CD4-positive, alpha-beta T cell (primary cell): ENCODE data around the gene CYB561. TPM values are rescaled to one million over a fixed set of nuclear protein-coding genes. Genes with fewer than 3 reads are reported as not detected.

Source experiments
- ATAC-seq: fragments of 200-7000 bp; cut with Tn5 transposase; one replicate; pipeline ENCODE4 v1.10.0; 2022; ENCODE audit warnings: mild to moderate bottlenecking; ENCODE audit not compliant: poor library complexity
- CTCF ChIA-PET: fragments of 350-600 bp; sonication (Branson Sonifier 250); formaldehyde crosslinking; loops from one replicate; lab custom pipeline; 2021; ENCODE audit warnings: antibody characterized with exemption, inconsistent platforms; lab: Charles Lee
- POLR2A ChIA-PET: fragments of 350-600 bp; sonication (Branson Sonifier 250); formaldehyde crosslinking; loops from one replicate; lab custom pipeline; 2021; ENCODE audit warnings: antibody characterized with exemption, inconsistent platforms; lab: Charles Lee
- DNase-seq, 14 experiments: peaks; one replicate each; pipeline ENCODE4 v3.0.0-alpha.2; 2013 to 2020; ENCODE audit warnings: mixed read lengths in 2 of 14
- H3K27ac ChIP-seq, 2 donors: one replicate each; pipeline versions ENCODE4 v1.5.1 to v1.7.0; 2013; ENCODE audit warnings: low read length in 2 of 2, low read depth in 1 of 2, mild to moderate bottlenecking in 1 of 2
- H3K27me3 ChIP-seq, 2 experiments: 1 replicate in 1 of 2; 2 replicates in 1 of 2; pipeline versions ENCODE4 v1.6.1 to v1.7.0; 2013; ENCODE audit warnings: low read length in 2 of 2, control low read depth in 1 of 2, mild to moderate bottlenecking in 1 of 2, moderate library complexity in 1 of 2; ENCODE audit not compliant: insufficient read depth in 2 of 2, control insufficient read depth in 1 of 2
- H3K36me3 ChIP-seq: one replicate; pipeline ENCODE4 v1.6.1; 2013; ENCODE audit warnings: low read length, control low read depth; ENCODE audit not compliant: insufficient read depth
- H3K4me1 ChIP-seq: one replicate; pipeline ENCODE4 v1.6.1; 2013; ENCODE audit warnings: low read length, control low read depth; ENCODE audit not compliant: insufficient read depth
- H3K4me3 ChIP-seq: one replicate; pipeline ENCODE4 v1.5.1; 2013; ENCODE audit warnings: mild to moderate bottlenecking, low read length, moderate library complexity
- H3K9me3 ChIP-seq, 2 experiments: 1 replicate in 1 of 2; 2 replicates in 1 of 2; pipeline versions ENCODE4 v1.6.1 to v1.7.0; 2013; ENCODE audit warnings: low read length in 2 of 2, mild to moderate bottlenecking in 2 of 2, control low read depth in 1 of 2, moderate library complexity in 1 of 2; ENCODE audit not compliant: control insufficient read depth in 1 of 2, insufficient read depth in 1 of 2
- H3K27ac Mint-ChIP-seq: one replicate; pipeline ENCODE4 v1.8.0; 2020; ENCODE audit warnings: mixed read lengths
- H3K27me3 Mint-ChIP-seq: one replicate; pipeline ENCODE4 v1.8.0; 2021; ENCODE audit warnings: mixed read lengths
- H3K36me3 Mint-ChIP-seq: one replicate; pipeline ENCODE4 v1.8.0; 2021; ENCODE audit warnings: low read depth, mixed read lengths
- H3K4me1 Mint-ChIP-seq: one replicate; pipeline ENCODE4 v1.8.0; 2021; ENCODE audit warnings: low read depth, mixed read lengths
- H3K4me3 Mint-ChIP-seq: one replicate; pipeline ENCODE4 v1.8.0; 2020; ENCODE audit warnings: mild to moderate bottlenecking, mixed read lengths
- H3K9me3 Mint-ChIP-seq: one replicate; pipeline ENCODE4 v1.8.0; 2020; ENCODE audit warnings: mixed read lengths
- intact Hi-C, 2 experiments: fragments of 100-400 bp; cut with DNase I in 1 of 2; cut with micrococcal nuclease in 1 of 2; formaldehyde crosslinking; loops; one replicate each; pipeline versions ENCODE4 v1.15.1 to v1.9.0; 2023 to 2025; cut with DNase I, micrococcal nuclease
- total RNA-seq, 174 experiments: library from RNA in 2 of 174; stranded (reverse) in 2 of 174; gene quantifications; one replicate each; pipeline ENCODE4 v1.2.3 and lab custom pipeline; 2021 to 2026
- TF ChIP-seq, protein P1 (sequence below): fragments of 200-600 bp; IDR thresholded peaks from one replicate; pipeline ENCODE4 v1.8.0; 2022; ENCODE audit warnings: antibody characterized with exemption, mild to moderate bottlenecking

The CYB561 gene
- total RNA-seq, 2 experiments from 2014 or later = 17.4 to 18.1 TPM

- POLR2A ChIA-PET = interaction anchor here (1.0 to 3.3 kb wide), 8 partner anchors 31 to 144 kb away, joined by 4 to 31 read pairs (median 8); partner anchors contain the start of genes CYB561, DCAF7 and MAP3K3
- CTCF ChIA-PET = interaction anchor here (1.0 to 4.4 kb wide), 11 partner anchors 27 to 134 kb away, joined by 3 to 70 read pairs (median 5); partner anchors contain the start of gene CYB561
- DNase-seq = no peak
- intact Hi-C loops = loop anchor here (2.0 to 5.0 kb wide), 3 partner anchors 35 to 135 kb away; no protein-coding TSS in a partner anchor
- Histone ChIP-seq H3K4me1 (peaks cover 26% of the 10 kb centered on the region), H3K27ac (no peak overlapping the region), H3K9me3 (peaks cover 0 to 5% of the 10 kb centered on the region in 2 experiments), H3K36me3 (no peaks in the 10 kb centered on the region), H3K4me3 (peak overlapping the region; percentile 51), H3K27me3 (peaks cover 10 to 11% of the 10 kb centered on the region in 2 experiments)
- peaks cover 35% of the 10 kb centered on the region for H3K27me3 Mint-ChIP-seq
- H3K9me3 Mint-ChIP-seq = no peaks in the 10 kb centered on the region
- TF ChIP-seq, protein P1, sequence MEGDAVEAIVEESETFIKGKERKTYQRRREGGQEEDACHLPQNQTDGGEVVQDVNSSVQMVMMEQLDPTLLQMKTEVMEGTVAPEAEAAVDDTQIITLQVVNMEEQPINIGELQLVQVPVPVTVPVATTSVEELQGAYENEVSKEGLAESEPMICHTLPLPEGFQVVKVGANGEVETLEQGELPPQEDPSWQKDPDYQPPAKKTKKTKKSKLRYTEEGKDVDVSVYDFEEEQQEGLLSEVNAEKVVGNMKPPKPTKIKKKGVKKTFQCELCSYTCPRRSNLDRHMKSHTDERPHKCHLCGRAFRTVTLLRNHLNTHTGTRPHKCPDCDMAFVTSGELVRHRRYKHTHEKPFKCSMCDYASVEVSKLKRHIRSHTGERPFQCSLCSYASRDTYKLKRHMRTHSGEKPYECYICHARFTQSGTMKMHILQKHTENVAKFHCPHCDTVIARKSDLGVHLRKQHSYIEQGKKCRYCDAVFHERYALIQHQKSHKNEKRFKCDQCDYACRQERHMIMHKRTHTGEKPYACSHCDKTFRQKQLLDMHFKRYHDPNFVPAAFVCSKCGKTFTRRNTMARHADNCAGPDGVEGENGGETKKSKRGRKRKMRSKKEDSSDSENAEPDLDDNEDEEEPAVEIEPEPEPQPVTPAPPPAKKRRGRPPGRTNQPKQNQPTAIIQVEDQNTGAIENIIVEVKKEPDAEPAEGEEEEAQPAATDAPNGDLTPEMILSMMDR = no peak
- H3K27ac Mint-ChIP-seq = no peak overlapping the region
- H3K4me1 Mint-ChIP-seq = peaks cover 14% of the 10 kb centered on the region
- ATAC-seq = no peak
- H3K36me3 Mint-ChIP-seq = no peaks in the 10 kb centered on the region
- peak overlapping the region; percentile 77 for H3K4me3 Mint-ChIP-seq
Measured at GRCh38 chr17:63477480-63478440, 31.7 kb upstream of the CYB561 start.

DNA sequence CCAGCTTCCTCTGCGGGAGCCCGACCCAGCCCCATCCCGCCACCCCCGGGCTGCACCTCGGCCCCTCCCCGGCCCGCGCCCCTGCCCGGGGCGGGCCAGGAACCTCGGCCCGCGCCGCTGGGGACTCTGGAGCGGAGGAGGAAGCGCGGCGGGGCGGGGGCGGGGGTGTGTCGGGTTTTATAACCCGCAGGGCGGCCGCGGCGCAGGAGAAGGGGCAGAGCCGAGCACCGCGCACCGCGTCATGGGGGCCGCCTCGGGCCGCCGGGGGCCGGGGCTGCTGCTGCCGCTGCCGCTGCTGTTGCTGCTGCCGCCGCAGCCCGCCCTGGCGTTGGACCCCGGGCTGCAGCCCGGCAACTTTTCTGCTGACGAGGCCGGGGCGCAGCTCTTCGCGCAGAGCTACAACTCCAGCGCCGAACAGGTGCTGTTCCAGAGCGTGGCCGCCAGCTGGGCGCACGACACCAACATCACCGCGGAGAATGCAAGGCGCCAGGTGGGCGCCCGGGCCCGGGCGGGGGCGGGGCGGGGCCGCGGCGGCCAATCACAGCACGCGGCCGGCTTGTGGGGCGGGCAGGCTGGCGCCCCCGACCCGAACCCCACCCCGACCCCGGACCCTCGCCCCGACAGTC, 30.9 kb upstream of the CYB561 start, which contains the start of gene ACE:
ACE (plus strand) TSS at position 208 of the 626 bp plus-strand sequence; CDS start at position 242, 34 bp downstream.
- no peak within 1 kb of the TSS for H3K27ac Mint-ChIP-seq
- peaks cover 14% of the 10 kb centered on the region for H3K4me1 Mint-ChIP-seq
- peaks cover 26% of the 10 kb centered on the region for H3K4me1 ChIP-seq
- DNase-seq (peak in 11 of 14 experiments; percentile 11 to 75 (median 31)), ATAC-seq (peak; percentile 71)
- H3K36me3 Mint-ChIP-seq = no peaks in the 10 kb centered on the region
- peak within 1 kb of the TSS; percentile 77 for H3K4me3 Mint-ChIP-seq
- peak within 1 kb of the TSS; percentile 51 for H3K4me3 ChIP-seq
- peaks cover 35% of the 10 kb centered on the region for H3K27me3 Mint-ChIP-seq
- no peaks in the 10 kb centered on the region for H3K9me3 Mint-ChIP-seq
- no peak within 1 kb of the TSS for H3K27ac ChIP-seq
- ChIA-PET POLR2A (interaction anchor here (1.0 to 3.3 kb wide), 7 partner anchors 31 to 145 kb away, joined by 4 to 31 read pairs (median 6); partner anchors contain the start of genes CYB561, DCAF7 and MAP3K3), CTCF (interaction anchor here (1.0 to 1.9 kb wide), 3 partner anchors 26 to 52 kb away, joined by 3 to 14 read pairs (median 3); no protein-coding TSS in a partner anchor)
- intact Hi-C loops = loop anchor here (5.0 kb wide), 2 partner anchors 35 to 135 kb away; no protein-coding TSS in a partner anchor
- TF ChIP-seq, protein P1 = no peak
- peaks cover 0 to 5% of the 10 kb centered on the region in 2 experiments for H3K9me3 ChIP-seq
- H3K36me3 ChIP-seq = no peaks in the 10 kb centered on the region
- peaks cover 10 to 11% of the 10 kb centered on the region in 2 experiments for H3K27me3 ChIP-seq

DNA sequence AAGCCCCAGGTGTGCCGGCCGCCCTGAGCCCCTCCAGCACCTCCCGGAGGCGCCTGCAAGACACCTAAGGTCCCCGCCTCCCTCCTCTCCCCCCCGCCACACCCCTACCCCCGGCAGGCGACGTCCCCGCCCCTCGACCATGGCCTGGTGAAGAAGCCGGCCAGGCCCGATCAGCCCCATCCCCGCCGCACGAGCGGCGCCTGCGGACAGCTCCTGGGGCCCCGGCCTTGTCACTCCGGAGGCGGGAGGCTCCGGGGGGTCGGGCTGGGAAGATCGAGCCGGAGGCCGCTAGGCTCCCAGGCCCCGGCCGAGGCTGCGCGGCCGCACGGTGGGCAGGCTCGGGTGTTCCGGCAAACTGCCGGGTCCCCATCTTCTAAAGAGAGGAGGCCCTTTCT, 30.4 kb upstream of the CYB561 start:
- peak in 3 of 14 experiments; percentile 7 to 51 (median 18) for DNase-seq
- TF ChIP-seq, protein P1 = no peak
- Histone ChIP-seq H3K36me3 (no peaks in the 10 kb centered on the region), H3K27me3 (peaks cover 10 to 11% of the 10 kb centered on the region in 2 experiments), H3K27ac (no peak overlapping the region), H3K4me3 (peak overlapping the region; percentile 16), H3K4me1 (peaks cover 26% of the 10 kb centered on the region), H3K9me3 (peaks cover 0 to 5% of the 10 kb centered on the region in 2 experiments)
- CTCF ChIA-PET = interaction anchor here (1.0 to 1.9 kb wide), 2 partner anchors 26 to 51 kb away, joined by 3 to 14 read pairs; no protein-coding TSS in a partner anchor
- Mint-ChIP-seq H3K27me3 (peaks cover 35% of the 10 kb centered on the region), H3K4me1 (peaks cover 14% of the 10 kb centered on the region), H3K4me3 (peak overlapping the region; percentile 34), H3K36me3 (no peaks in the 10 kb centered on the region), H3K27ac (no peak overlapping the region), H3K9me3 (no peaks in the 10 kb centered on the region)
- POLR2A ChIA-PET = interaction anchor here (1.0 to 3.3 kb wide), 7 partner anchors 30 to 146 kb away, joined by 4 to 31 read pairs (median 6); partner anchors contain the start of genes CYB561, DCAF7 and MAP3K3
- ATAC-seq = peak; percentile 4
- intact Hi-C loops = loop anchor here (5.0 kb wide), 2 partner anchors 34 to 136 kb away; no protein-coding TSS in a partner anchor
